DMS114 treated with DMSO at 0.1 percent for 48 hours (cell line): ENCODE results near the gene PYGL.
"Not testable (repeated sequence)": the region's sequence is repeated elsewhere in the genome, so short reads cannot be mapped to it uniquely, and the experiment has no call there.

Source experiments
- DNase-seq: peaks from one replicate; lab custom pipeline; 2025; ENCODE audit not compliant: unreplicated experiment; lab: John Stamatoyannopoulos, UW

Gene PYGL

DNA sequence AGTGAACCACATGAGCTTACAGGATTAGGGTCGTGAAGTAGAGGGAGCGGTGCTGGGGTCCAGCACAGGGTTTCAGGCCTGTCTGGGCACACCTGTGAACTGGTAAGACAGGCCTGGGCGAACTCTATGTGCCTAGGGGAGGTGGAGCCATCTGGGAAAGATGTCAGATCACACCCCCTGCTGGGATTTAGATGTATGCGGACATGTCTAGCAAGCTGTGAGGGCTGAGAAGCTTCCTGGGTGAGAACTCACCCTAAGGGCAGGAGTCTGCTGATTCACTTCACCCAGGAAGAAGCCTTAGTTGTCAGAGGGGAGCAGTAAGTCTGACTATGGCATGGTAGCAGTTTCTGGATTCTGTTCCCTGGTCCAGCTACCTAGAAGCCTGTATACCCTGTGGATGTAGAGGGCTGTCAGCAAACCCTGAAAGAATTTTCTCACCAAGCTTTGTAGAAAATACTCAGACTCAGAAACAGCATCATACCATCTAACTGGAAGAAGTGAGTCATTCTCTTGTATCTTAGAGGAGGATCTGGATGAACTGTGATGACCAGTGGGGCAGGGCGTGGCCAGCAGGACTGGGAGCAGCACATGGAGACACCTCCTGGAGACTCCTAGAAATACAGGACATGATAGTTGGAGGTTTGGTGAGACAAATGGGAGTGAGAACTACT lies 11.2 kb upstream of the PYGL start:
- peak; percentile 62 for DNase-seq

DNA sequence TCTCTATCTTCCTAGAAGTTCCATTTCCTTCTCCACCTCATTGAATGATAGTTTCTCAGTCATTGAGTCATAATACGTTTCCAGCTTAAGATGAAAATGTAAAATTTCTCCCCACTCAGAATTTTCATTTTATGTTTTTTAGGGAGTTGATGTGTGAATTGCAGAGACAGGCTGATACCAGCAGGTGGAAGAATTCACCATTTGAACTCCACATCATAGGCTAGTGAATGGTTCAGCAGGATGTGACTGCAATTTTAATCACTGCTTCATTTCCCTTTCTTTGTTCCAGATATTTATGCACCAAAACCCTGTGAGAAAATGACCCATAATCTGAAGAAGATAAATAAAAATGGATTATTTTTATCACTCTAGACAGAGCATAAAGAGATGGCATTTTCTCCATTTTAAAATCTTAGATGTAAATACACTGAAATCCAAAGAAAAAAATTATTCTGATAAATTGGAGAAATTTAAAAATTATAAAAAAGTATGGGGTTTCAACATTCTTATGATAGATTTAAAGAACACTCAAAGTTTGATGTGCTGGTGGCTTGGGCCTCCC lies 10.6 kb upstream of the PYGL start:
- DNase-seq, result no peak

DNA sequence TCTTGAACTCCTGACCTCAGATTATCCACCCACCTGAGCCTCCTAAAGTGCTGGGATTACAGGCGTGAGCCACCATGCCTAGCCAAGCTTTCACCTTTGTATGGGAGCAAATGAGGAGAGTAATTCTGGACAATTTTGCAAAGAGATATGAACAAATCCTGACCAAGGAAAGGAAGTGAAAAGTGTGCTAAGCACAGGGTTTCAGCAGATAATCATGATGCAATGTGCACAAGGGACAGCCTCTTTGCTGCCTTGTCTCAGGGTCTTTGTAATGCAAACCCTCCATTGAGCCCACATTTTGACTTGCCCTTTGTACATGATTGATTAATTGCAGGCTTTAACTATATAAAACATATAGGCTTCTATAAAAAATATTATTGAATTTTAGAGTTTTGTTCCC lies 9.2 kb upstream of the PYGL start:
- DNase-seq, result no peak

DNA sequence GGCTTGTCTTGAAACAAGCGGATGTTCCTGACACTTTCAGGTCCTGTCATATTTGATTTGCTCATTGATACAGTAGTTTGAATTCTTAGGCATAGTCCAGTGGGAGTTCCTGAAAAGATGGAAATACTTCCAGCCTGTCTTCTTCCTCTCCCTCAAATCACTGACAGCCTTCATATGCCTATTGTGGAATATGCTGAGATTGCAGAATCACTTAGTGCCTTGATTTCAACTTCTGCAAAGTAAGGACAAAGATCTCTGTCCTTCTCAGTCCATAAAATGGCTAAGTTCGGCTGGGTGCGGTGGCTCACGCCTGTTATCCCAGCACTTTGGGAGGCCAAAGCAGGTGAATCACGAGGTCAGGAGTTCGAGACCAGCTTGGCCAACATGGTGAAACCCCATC lies 6.7 kb upstream of the PYGL start:
- DNase-seq, result no peak

DNA sequence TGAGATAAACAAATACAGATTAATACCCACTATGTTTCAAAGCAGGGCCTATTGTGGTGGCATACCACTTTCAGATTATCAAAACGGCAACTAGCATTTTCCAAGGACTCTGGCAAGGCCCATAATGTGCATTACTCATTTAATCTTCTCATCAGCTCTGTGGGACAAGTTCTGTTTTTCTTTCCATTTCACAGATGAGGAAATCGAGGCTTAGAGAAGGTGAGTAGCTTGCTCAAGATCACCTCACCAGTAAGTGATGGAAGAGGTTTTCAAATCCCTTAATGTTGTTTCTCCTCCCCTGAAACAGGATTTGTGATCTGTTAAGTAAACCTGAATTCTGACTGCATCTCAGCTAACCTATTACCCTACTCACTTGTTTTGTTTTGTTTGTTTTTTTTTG lies 3.9 kb upstream of the PYGL start:
- no peak for DNase-seq

DNA sequence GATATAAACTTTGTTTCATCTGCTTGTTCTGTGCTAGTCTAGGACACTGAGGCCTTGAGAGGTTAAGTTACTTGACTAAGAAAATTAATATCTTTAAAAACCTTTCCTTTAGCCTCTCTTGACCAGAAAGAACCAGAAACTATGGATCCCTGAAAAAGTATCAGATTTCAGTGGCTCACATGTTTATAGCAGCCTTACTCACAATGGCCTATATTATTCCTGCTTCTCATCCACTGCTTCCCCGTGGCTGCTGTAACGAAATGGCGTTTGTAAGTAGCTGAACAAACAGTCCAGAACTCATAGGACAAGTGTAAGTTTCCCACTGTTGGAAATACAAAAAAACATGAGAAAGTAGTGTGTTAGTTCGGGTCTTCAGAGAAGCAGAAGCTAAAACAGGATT lies 3.2 kb upstream of the PYGL start:
- no peak for DNase-seq

DNA sequence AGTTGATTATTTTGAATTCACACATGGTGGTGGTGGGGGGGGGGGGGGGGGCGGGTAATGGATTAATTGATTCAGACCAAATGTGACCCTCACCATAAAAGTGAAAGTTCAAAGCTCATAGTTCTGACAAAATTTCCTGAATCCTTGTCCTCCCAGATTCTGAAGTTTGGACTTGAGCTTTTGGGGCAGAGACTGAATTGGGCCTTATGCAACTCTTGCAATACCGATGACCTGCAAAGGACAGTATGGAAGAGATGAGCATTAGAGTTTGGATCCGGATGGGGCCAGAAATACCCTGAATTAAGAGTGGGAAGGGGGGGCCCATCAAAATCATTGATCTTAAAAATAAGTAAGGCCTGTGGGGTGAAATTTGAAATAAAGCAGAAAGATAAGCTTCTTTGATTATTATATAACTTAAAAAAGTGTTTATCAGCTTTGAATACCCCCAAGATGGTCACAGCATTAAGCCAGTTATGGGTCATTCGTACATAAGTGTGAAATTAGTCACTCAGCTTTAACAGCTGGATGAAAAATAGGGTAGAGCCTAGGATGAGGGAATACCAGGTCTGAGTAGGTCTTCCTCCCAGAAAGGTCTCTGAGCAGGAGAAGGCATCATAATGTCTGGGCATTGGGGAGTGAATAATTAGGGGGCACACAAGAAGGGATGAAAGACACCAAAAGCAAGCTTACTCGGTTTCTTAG lies 2.1 kb upstream of the PYGL start:
- DNase-seq, result no peak

DNA sequence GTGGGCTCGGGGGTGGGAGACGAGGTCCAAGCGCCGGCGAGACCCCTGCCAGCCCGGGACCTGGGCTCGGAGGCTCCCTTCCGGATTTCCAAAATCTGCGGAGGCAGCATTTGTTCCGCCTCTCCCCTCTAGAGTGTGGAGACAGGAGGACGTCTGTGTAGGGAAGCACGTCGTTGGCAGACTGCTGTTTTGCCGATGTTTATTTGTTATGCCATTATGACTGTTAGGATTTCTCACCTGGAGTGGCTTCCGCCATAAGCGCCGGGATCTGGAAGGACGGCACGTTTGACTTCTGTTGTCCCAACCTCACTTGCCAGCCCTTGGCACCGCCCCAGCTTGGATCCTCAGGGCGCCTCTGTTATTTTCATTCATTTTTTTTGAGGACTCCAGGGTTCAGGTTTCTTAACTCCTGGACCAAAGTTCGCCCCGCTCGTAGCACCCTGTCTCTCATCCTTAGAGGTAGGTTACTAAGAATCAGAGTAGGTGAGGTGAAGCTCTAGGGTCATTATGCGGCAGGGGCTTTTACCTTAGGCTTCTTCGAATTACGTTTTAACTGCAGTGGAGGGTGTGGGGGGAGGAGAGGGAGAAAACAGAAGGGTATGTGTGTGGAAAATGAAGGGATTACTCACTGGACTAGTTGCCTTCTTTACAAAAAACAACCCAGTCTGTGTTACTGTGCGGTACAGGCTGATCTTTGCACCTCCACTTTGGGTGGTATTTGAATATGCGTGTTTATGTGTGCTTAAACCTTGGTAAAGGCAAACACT lies 547 bp upstream of the PYGL start:
- DNase-seq, result peak; percentile 57

DNA sequence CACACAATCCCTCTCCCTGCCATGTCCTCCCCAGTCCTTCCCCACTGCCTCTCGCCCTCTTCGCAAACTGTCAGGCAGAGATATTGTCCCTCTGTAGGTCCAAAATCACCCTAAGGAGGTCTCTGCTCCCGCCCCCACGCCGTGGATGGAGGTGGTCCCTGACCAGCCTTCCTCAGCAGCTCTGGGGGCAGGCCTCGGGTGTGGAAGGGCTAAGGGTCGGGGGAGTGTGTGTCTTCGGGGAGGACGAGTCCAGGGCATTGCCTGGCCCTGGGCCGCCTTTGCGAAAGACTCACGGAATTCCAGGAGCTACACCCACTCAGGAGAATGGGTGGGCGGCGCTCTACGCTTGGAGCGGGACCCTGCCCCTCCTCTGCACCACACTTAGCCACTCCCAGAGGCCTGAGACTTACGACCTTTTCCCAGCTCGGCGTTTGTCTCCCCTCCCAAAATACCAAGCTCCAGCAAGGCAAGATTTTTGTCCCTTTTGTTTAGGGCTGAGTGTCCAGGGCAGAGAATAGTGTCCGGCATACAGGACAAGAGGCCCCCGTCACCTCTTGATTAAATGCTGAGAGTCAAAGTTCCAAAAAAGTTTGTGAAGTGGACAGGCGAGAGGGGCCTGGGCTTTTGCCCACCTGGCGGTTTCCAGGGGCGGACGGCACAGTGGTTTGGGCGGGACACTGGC lies 881 bp downstream of the PYGL start:
- DNase-seq, result peak; percentile 29

DNA sequence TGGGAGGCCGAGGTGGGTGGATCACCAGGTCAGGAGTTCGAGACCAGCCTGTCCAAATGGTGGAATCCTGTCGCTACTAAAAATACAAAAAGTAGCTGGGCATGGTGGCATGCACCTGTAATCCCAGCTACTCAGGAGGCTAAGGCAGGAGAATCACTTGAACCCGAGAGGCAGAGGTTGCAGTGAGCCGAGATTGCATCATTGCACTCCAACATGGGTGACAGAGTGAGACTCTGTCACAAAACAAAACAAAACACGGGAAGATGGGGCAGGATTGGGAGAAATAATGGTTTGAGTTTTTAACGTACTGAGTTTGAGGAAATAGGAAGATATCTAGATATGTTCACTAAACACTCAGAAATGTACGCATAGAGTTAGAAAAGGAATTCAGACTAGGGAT lies 2.6 kb downstream of the PYGL start:
- DNase-seq, result not testable (repeated sequence)

DNA sequence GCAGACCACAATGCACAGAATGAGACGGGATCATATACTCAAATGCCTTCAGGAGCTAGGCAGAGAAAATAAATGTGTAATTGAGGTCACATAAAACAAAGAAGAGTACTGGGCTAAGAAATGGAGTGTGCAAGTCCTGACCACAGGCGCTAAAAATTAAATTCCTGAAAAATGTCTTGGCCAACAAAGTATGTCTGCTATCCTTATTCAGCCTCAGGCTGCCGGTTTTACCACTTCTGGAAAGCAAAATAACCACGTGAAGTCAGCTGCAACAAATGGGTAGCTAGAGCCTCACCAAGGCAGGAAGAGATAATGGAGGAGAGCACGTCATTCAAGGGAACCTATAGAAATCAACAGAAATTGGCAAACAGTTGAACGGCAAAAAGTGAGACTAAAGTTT lies 3.1 kb downstream of the PYGL start:
- DNase-seq, result no peak

DNA sequence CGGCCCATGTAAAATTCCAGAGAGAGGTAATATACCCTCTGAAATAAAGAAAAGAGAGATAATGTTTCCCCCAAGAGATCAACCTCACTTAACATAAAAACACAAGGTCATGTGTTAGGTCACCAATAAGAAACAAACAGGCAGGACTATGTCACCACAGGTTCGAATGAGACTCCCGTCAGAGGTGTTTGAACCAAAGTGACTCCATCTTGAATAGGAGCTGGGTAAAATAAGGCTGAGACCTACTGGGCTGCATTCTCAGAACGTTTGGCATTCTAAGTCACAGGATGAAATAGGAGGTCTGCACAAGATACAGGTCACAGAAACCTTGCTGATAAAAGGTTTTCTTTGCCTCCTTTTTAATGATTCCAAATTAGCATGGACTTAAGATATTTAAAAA lies 6.5 kb downstream of the PYGL start:
- DNase-seq, result no peak

DNA sequence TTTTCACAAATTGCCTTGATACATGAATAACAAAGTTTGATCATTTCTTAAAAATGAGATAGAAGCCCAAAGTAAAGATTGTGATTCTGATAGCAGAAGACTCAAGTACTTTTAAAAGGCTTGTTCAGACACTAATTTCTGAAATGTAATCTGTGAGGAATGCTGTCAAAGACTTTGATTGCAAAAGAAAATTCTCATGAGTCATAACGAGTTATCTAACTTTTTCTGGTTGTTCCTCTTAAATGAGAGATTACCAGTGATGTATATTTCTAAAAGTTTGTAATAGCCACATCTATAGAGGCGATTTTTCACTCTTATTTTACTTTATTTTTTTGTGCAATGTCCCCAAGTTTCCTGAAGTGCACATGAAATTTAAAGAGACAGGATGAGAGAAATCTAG lies 7.0 kb downstream of the PYGL start:
- DNase-seq, result no peak

DNA sequence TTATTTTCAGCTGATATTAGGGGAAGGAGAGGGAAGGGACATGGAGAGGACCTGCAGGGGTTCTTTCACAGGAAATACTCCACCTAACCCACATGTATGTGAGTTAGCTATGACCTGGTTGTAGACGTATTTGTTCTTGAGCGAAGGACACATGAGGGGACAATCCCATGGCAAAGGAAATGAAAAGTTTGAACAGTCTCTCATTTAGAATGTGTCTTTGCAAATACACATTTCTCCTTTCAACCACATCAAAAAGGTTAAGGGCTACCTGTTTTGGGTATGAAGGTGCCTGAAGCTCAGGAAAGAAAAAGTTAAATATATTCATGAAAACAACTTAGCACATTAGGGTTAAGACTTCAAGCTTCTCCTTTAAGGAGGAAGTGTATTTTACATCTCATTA lies 7.4 kb downstream of the PYGL start:
- no peak for DNase-seq

DNA sequence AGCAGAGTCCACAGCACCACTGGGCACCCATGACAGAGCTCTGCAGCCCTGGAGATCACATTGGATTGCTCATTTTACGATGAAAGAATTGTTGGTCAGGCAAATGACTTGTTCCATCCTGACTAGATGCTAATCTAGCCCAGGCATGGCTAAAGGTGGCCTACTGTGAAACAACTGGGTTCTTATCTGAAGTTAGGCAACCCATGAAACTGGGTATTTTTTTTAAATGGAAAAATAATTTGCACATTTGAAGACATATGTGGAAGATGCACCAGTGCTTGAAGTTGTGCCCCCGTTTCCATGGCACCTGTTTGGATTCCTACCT lies 8.3 kb downstream of the PYGL start:
- no peak for DNase-seq

DNA sequence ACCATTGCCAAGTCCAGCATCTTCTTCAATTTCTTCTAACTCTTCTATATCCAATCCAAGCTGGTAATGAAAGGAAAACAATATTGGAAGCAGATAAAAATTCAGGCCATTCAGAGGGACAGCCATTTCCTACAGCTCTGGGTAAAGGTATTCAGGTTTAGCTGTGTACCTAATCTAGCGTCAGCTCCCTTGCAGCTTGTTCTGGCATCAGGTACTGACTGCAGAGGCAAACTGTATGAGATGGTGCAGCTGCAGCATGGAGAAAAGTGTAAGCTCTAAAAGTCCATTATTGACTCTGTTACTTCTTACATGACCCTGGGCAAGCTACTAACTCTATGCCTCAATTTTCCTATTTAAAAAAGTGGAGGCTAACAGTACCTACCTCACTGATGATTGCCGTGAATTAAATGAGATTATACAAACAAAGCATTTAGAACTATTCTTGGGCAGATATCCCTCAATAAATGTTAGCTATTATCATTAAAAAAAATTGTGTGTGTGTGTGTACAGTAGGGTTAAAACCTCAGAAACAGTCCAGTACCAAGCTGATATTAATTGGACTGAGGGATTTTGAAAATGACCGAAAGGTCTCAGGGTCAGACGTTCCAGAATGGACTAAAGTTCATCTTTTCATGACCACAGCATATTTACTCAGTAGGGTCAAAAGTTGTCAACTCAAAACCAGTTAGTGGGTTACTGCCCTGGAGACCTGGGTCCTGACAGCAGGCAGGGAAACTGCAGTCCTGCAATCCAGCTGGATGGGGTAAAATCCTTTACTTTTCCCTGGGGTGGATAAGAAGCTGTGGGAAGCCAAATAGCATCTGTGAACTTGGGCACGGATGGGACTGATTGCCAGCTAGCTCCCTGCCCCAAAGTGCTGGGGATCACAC lies 8.9 kb downstream of the PYGL start:
- DNase-seq, result no peak

DNA sequence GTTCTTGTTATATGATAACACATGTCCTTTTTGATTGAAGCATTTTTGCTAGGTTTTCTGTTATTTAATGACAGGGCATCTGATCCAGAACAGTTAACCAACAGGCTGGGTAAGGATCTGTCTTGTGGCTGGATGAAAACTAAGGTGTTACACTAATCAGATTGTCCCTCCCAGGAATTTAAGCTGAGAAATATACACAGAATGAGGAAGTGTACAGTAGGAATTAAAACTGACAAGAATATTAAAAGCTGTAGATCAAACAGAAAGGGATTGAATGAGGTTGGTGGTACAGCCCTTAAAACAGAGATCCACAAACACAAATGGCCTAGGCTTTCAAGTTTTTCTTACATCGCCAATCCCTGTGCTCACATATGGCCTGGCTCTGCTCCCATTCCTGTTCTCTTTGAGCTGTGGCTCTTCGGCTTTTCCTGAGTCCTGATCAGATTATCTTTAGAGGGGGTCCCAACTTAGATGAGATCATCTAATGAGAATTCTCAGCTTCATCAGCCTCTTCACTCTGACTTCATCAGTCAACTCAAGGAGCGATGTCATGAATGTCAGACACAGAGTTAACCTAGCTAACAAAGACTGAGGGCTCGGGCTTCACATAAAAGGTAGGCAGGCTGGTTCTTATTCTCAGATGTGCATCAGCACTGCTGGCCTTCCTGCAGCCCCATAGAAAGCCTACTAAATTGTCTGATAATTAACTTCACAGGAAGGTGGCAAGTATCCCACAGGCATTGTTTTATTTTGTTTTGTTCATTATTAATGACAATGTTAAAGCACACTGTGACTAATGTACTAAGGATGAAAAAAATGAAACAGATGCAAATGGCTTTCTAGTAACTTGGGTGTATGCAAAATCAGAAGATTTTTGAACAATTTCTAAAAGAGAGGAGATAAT lies 11.4 kb downstream of the PYGL start:
- no peak for DNase-seq

DNA sequence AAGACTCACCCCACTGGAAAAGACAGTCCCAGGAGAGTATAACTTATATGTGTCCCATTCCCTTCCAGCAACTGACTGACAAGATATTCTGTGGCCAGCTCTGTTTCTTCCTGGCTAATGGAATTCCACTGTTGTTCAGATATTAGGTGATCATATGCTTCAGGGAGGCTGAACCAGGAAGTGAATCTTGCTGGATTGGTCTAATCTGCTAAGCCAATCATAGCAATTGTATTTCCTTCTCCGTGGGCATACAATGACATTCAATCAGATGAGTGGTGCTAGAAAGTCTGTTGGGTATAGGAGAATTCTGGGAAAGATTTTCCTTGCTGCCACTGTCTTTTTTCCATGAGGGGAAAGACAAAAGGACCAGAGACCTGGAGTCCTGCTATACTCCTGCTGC lies 12.1 kb downstream of the PYGL start:
- no peak for DNase-seq

DNA sequence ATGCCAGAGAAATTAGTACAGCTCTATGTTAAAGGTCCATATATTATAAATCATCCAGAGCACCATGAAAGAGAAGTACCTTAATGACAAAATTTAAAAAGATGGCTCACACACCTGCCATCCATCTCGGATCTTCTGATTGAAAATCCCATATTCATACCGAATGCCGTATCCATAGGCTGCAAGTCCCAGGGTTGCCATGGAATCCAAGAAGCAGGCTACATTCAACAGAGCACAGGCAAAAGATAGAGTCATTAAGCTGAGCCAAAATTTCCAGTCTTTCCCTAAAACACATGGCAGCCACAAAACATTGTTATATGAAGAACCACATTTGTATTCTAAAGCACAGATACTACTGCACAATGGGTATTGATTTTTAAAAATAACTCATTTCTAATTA lies 12.7 kb downstream of the PYGL start:
- DNase-seq, result no peak

DNA sequence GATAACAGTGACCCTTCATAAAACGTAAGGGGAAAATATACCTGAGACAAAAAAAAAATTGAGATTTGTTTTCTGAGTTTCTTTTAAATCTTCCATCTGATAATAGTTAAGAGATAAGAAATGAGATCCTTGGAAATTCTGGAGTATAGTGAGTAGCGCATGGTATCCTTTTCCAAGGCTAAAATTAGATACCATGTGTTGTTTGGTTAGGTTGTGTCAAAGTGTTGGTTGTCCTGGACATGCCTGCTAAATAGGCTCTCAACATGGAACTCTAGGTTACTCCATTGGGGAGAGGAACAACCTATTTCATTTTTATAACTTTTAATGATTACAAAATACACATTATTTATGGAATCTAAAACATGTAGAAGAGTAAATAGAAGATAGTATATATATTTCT lies 14.8 kb downstream of the PYGL start:
- DNase-seq, result no peak
